ENCODE results near the gene CIB4.

DNA sequence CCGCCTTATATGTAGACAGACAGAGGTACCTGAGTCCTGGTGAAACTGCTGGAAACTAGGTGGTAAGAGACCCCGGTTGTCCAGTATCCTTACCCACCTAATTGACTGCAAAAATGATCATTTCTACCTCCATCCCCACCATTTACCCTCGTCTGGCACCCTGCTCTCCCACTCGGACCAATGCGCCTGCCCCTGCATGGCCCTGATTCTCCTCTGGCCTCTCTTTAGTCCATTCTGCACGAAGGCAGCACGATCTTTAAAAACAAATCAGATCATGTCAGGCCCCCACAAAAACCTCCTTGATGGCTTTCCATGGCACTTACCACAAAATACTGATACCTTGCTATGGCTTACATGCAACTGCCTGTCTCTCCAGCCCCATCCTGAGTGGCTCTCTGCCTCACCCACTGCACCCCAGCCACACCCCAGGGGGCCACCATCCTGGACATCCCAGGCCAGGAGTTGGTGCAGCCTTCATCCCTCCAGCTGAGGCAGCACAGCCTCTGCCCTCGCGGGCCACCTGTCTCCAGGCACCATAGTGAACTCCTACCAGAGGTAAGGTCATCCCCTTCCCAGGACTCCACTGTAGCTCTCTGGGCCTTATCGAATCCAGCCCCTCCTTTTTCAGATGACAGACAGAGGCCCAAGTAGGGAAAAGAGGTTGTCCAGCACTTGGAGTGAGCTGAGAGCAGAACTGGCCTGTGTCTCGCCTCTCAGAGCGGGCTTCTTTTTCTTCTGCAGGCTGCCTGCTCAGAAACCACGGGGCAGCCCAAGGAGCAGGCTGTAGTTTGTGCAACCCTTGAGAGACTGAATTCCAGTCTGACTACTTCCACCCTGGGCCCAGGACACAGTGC lies 12.3 kb upstream of the CIB4 start:
- TF ChIP-seq CTCF (IDR thresholded peaks at IDR 0.05) = no peak
- TF ChIP-seq POLR2AphosphoS5 (IDR thresholded peaks at IDR 0.05) = no peak

Data from transverse colon (tissue), 4 donors.